ENCODE results near the gene ZNF253.
"Not testable (repeated sequence)": the region's sequence is repeated elsewhere in the genome, so short reads cannot be mapped to it uniquely, and the experiment has no call there.

Gene ZNF253

GRCh38 chr19:19865750-19866610, at the start of gene ZNF253:
Gene ZNF253 (plus strand): TSS chr19:19865882. CDS start chr19:19865997, 115 bp downstream.
- peak; percentile 85 for DNase-seq

GRCh38 chr19:19816679-19817078, 49.0 kb upstream of the ZNF253 start:
- no peak for DNase-seq

DNA sequence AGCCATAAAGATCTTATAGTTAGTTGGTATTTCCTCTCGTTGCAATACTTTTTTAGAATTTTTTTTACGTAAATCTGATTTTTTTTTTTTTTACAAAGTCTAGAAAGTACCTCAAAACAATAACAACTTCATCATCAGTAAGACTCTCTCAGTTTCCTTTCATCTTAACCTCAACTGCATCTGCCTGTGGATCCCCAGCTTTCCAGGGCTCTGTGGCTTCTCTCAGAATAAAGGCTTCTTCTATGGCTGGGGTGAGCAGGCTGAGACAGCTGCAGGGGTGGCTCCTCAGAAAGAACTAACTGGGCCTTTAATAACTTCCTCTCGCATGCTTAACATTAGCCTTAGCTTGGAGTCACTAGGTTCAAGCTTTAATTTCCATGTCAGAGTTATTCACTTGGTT, 48.3 kb upstream of the ZNF253 start:
- no peak for DNase-seq

DNA sequence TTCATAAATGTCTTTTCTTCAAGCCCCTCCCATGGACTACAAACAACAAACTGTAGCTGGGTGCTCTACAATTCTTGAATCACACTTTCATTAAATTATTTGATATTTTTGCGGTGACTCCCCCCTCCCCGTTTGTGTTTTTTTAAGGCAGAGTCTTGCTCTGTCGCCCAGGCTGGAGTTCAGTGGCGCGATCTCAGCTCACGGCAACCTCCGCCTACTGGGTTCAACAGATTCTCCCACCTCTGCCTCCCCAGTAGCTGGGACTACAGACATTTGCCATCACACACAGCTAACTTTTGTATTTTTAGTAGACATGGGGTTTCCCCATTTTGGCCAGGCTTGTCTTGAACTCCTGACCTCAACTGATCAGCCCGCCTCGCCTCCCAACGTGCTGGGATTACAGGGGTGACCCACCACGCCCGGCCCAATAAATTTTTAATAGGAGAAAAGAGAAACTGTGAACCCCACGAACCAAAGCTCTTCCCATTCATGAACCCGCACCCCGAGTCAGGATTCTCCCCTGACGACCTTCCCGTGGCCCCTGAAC, 44.8 kb upstream of the ZNF253 start:
- no peak for DNase-seq

GRCh38 chr19:19821366-19821951, 44.2 kb upstream of the ZNF253 start, which contains the start of gene ZNF506:
Gene ZNF506 (minus strand): TSS chr19:19821750. CDS start chr19:19821603, 147 bp downstream.
- DNase-seq = peak; percentile 89

- not testable (repeated sequence) for DNase-seq
Measured at GRCh38 chr19:19821976-19822375, 43.7 kb upstream of the ZNF253 start.

GRCh38 chr19:19823916-19824315, 41.8 kb upstream of the ZNF253 start:
- no peak for DNase-seq

DNA sequence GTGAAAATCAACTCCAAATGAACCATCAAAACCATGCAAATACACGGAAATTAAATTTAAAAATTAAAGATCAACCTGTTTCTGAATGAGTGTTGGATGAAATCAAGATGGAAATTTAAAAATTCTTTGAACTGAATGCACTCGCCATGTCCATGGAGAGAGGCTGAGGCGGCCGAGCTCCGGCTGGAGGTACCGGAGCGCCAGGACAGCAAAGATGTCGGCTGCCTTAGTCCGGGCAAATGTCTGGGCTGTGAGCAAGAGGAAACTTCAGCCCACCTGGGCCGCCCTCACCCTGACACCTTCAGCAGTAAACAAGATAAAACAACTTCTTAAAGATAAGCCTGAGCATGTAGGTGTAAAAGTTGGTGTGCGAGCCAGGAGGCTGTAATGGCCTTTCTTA, 38.8 kb upstream of the ZNF253 start:
- DNase-seq = no peak

DNA sequence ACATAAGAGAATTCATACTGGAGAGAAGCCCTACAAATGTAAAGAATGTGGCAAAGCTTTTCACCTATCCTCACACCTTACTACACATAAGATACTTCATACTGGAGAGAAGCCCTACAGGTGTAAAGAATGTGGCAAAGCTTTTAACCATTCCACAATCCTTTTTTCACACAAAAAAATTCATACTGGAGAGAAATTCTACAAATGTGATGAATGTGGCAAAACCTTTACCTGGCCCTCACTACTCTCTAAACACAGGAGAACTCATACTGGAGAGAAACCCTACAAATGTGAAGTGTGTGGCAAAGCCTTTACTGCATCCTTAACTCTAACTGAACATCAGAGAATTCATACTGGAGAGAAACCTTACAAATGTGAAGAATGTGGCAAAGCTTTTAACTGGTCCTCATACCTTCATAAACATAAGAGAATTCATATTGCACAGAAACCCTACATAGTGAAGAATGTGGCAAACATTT, 30.1 kb upstream of the ZNF253 start:
- DNase-seq = no peak

GRCh38 chr19:19847781-19848180, 17.9 kb upstream of the ZNF253 start:
- DNase-seq = no peak

DNA sequence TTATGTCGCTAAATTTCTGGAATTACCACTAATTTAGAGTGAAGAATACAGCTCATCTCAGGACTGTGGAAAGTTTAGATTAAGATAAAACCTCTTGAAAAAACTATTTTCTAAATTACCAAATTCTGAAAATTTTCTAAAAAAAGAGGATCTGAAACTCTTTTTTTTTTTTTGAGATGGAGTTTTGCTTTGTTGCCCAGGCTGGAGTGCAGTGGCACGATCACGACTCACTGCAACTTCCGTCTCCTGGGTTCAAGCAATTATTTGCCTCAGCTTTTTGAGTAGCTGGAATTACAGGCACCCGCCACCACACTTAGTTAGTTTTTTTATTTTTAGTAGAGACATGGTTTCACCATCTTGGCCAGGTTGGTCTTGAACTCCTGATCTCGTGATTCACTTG, 16.6 kb upstream of the ZNF253 start:
- no peak for DNase-seq

GRCh38 chr19:19851740-19852139, 13.9 kb upstream of the ZNF253 start:
- not testable (repeated sequence) for DNase-seq

GRCh38 chr19:19858751-19859150, 6.9 kb upstream of the ZNF253 start:
- DNase-seq = no peak

DNA sequence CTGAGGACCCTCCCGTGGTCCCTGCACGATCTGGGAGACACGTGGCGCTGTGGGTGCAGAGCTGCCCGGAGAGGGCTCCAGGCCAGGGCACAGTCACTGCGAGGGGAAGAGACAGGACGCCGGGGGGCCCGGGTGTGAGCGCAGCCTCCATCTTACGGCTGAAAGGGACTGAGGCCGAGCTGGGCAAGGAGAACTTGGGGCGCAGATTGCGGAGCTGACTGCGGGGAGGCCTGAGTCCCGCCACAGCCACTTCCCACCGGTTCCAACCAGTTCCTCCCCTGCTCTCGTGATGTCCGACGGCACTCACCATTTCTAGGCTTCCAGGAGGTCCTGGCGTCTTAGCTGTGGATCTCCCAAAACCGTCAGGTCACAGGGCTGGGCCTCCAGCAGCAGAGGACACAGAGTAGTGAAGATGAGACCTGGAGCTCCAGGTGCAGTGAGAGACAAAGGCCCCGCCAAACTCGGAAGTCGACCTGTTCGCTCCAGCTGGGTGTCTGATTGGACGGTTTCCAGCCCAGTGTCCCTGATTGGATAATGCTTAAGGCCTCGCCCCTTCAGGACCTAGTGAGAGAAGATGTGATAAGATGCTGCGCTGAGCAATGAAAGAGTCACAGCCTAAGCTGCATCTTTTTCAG, 4.8 kb upstream of the ZNF253 start:
- no peak for DNase-seq

DNA sequence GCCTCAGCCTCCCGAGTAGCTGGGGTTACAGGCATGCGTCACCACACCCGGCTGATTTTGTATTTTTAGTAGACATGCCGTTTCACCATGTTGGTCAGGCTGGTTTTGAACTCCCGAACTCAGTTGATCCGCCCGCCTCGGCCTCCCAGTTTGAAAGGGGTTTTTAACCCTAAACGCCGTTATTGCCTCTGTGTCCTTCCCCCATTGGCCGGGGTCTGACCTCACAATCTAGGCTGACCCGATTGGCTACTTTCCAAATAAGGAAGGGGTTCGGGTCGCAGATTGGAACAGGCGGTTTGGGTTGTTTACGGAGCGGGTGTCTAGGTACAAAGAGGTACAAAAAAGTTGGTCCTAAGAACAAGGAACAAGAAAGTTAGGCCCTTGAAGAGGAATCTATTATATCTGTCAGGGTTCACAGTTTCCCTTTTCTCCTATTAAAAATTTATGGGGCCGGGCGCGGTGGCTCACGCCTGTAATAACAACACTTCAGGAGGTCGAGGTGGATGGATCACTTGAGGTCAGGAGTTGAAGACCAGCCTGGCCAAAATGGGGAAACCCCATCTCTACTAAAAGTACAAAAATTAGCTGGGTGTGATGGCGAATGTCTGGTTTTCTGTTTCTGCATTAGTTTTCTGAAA, 1.0 kb downstream of the ZNF253 start:
- no peak for DNase-seq

GRCh38 chr19:19870086-19870485, 4.4 kb downstream of the ZNF253 start:
- DNase-seq = not testable (repeated sequence)

DNA sequence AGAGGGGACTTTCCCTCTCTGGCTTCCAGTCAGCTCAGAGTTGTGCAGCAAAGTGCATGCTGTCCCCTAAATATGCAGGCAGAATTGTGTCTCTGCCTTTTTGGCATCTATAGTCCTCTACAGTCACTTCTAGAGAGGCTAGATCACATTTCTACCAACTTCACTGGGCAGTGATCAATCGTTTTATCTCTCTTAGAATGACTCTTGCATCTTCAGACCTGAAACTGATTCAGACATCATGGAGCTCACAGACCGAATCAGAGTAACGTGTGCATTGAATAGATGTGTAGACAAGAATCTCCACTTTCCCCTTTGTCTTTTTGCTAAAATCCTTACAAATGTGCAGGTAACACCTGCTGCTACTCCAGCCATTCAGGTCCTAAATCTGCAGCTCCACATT, 6.2 kb downstream of the ZNF253 start:
- no peak for DNase-seq

DNA sequence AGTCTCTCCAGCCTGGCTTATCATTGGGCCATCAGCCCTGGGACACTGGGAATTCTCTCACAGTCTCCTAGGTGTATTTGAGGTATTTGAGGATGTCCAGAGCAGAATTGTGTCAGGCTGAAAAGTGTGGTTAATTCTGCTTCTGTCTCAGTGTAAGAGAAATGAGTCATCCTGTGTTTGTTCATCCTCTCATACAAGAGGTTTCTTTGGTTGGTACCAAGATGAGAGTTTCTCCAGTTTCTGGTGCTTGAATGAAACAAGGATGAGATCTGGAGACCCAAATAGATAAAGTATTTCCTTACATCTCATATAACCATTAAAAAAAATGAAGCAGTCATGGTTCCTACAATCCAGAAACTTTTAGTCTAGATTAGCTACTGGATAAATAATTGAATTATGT, 7.7 kb downstream of the ZNF253 start:
- no peak for DNase-seq

DNA sequence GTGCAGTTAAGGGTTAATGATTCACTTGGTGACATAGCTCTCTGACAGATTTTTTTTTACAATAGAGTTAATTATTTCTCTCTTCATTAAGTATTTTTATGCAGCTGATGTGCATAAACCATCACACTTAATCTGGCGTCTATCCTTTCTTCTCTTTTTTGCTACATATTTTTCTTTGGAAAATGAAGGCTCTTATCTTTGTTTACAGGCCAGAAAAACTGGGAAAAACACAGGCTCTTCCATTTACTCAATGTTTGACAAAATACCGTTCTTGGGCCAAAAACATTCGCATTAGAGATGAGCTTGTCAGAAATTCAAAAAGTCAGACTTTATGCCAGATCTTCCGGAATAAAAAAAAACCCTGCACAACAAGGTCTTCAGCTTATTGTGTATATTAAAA, 12.0 kb downstream of the ZNF253 start:
- DNase-seq = no peak

DNA sequence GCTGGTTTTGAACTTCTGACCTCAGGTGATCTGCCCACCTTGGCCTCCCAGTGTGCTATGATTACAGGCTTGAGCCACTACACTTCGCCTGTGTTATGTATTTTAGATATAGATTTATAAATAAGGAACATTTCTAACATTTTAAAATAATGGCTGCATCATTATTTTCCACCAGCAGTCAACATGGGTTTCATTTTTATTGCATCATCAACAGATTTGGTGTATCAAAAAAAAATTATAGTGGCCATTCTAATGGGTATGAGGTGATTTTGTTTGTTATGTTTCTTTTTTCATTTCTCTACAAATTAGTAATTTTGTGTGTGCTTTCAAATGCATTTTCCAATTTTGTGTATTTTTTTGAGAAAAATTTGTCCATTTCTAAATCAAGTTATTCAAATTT, 18.9 kb downstream of the ZNF253 start:
- DNase-seq = no peak

- DNase-seq = not testable (repeated sequence)
Measured at GRCh38 chr19:19892055-19892941, 26.6 kb downstream of the ZNF253 start.

Measured in NCI-H345 (cell line).